Hematopoietic multipotent progenitor cell (in vitro differentiated cells): ENCODE data around the gene MVB12B. TPM values are rescaled to one million over a fixed set of nuclear protein-coding genes. Genes with fewer than 3 reads are reported as not detected.

Source experiments
- DNase-seq, 3 donors: peaks; one replicate each; pipeline ENCODE4 v3.0.0-alpha.2; 2011 to 2015; ENCODE audit warnings: low read depth in 2 of 3, low spot score in 2 of 3
- total RNA-seq: library from RNA; depleted of rRNA; stranded (reverse); fragments of >200 nt; gene quantifications from one replicate; pipeline ENCODE4 v1.2.3, GENCODE V29; 2012

Gene MVB12B
- total RNA-seq, 1 donor: 8.9 TPM

GRCh38 chr9:126378761-126379160 lies 52.1 kb downstream of the MVB12B start:
- DNase-seq: no peak

- DNase-seq: no peak
Observed at GRCh38 chr9:126379661-126380360, 53.2 kb downstream of the MVB12B start.

- no peak for DNase-seq
Observed at GRCh38 chr9:126380447-126380846, 53.8 kb downstream of the MVB12B start.

GRCh38 chr9:126381195-126381594 lies 54.6 kb downstream of the MVB12B start:
- no peak for DNase-seq

GRCh38 chr9:126383406-126384046 lies 56.9 kb downstream of the MVB12B start:
- no peak for DNase-seq

GRCh38 chr9:126384926-126385325 lies 58.3 kb downstream of the MVB12B start:
- no peak for DNase-seq

- DNase-seq: peak in 2 of 3 donors; percentile 31 to 50
Observed at GRCh38 chr9:126386088-126386487, 59.5 kb downstream of the MVB12B start.

GRCh38 chr9:126386776-126387175 lies 60.1 kb downstream of the MVB12B start:
- DNase-seq: no peak

GRCh38 chr9:126388964-126389708 lies 62.5 kb downstream of the MVB12B start:
- no peak for DNase-seq

- DNase-seq: peak in 2 of 3 donors; percentile 28 to 63
Observed at GRCh38 chr9:126389992-126390391, 63.4 kb downstream of the MVB12B start.

GRCh38 chr9:126390923-126391322 lies 64.3 kb downstream of the MVB12B start:
- no peak for DNase-seq

GRCh38 chr9:126391713-126392661 lies 65.4 kb downstream of the MVB12B start:
- no peak for DNase-seq

- no peak for DNase-seq
Observed at GRCh38 chr9:126392662-126393371, 66.2 kb downstream of the MVB12B start.

- DNase-seq: no peak
Observed at GRCh38 chr9:126393876-126394275, 67.2 kb downstream of the MVB12B start.

- DNase-seq: no peak
Observed at GRCh38 chr9:126394802-126395201, 68.2 kb downstream of the MVB12B start.

- peak in 1 of 3 donors; percentile 39 for DNase-seq
Observed at GRCh38 chr9:126395439-126396212, 69.0 kb downstream of the MVB12B start.

GRCh38 chr9:126397056-126397455 lies 70.4 kb downstream of the MVB12B start:
- peak; percentile 22 to 90 (median 87) for DNase-seq

GRCh38 chr9:126398403-126399058 lies 71.9 kb downstream of the MVB12B start:
- DNase-seq: peak; percentile 42 to 68 (median 59)

- DNase-seq: no peak
Observed at GRCh38 chr9:126399251-126399650, 72.6 kb downstream of the MVB12B start.
